GM19239 (cell line): Measurements from ENCODE around the gene SLC8A1.

Experiments
- DNase-seq: peaks from one replicate; pipeline ENCODE4 v3.0.0; 2011; ENCODE audit warnings: low spot score; ENCODE audit not compliant: insufficient read length
- FAIRE-seq: peaks from 2 replicates; lab custom pipeline; 2011; peaks lifted over from hg19 to GRCh38; lab: Jason Lieb, UNC

SLC8A1 gene

GRCh38 chr2:40451918-40452605 is at the start of gene SLC8A1:
TSS of gene SLC8A1 (minus strand) at chr2:40452090.
- FAIRE-seq (no peak), DNase-seq (no peak)

GRCh38 chr2:40499437-40499836 is 47.5 kb upstream of the SLC8A1 start:
- FAIRE-seq (no peak), DNase-seq (no peak)

- DNase-seq, result no peak
- FAIRE-seq, result no peak
Observed at GRCh38 chr2:40497251-40497859, 45.5 kb upstream of the SLC8A1 start.

- DNase-seq, result no peak
- FAIRE-seq, result no peak
Observed at GRCh38 chr2:40489678-40489960, 37.7 kb upstream of the SLC8A1 start.

DNA sequence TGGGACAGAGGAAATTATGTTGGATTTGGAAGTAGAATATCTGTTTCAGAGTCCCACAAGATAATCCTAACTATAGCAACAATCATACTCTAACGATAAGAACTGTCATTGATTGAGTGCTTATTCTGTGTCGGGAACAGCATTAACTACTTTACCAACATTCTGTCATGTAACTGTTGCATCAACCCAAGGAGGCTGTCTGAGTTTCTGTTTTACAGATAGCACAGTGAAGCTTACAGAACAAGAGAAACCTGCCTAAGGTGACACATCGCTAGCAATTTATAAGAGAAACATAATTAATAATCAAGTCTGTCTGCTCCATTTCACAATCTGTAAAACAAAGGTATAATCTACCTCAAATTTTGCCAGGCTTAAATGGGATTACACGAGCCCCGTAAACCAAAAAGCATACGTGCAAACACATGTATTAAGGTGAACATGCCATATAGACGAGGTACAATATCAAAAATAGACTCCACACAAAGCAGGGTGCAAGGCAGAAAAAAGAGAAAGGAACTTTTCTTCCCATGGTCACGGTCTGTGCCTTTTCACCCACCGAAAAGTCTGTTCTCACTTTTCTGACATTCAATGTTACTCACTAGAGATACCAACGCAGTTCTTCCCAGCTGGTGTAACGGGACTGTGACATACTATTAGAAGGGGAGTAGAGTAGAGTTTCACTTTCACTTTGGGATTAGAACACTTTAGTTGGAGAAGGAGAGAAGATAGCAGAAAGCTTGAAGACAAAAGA is 37.2 kb upstream of the SLC8A1 start:
- FAIRE-seq, result no peak
- DNase-seq, result no peak

GRCh38 chr2:40488101-40488601 is 36.3 kb upstream of the SLC8A1 start:
- no peak for FAIRE-seq
- DNase-seq, result no peak

DNA sequence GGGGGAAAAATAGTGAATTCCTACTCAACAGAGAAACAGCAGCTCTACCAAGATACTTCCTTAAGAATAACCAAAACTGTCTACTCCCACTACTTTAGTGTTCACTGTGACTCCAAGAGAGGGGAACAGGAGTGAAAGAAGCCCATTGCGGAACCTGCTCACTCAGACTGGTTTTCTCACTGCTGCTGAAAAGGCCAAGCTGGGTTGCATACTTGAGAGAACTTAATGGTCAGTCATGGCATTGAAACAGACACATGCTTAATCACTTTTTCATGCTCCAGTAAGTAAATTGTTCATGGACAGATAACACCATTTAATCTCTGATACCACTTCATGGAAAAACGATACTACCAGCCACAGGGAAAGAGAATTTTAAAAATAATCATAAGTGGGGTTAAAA is 35.7 kb upstream of the SLC8A1 start:
- no peak for FAIRE-seq
- DNase-seq, result no peak

DNA sequence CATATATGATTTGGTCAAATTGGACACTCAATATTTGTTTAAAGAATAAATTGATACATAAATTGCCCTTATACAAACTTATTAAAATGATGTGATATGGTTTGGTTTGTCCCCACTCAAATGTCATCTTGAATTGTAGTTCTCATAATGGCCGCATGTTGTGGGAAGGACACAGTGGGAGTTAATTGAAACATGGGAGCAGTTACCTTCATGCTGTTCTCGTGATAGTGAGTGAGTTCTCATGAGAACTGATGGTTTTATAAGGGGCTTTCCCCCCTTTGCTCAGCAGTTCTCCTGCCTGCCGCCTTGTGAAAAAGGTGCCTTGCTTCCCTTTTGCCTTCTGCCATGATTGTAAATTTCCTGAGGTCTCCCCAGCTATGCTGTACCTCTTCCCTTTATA is 34.0 kb upstream of the SLC8A1 start:
- FAIRE-seq, result no peak
- no peak for DNase-seq

GRCh38 chr2:40485318-40485717 is 33.4 kb upstream of the SLC8A1 start:
- FAIRE-seq, result no peak

DNA sequence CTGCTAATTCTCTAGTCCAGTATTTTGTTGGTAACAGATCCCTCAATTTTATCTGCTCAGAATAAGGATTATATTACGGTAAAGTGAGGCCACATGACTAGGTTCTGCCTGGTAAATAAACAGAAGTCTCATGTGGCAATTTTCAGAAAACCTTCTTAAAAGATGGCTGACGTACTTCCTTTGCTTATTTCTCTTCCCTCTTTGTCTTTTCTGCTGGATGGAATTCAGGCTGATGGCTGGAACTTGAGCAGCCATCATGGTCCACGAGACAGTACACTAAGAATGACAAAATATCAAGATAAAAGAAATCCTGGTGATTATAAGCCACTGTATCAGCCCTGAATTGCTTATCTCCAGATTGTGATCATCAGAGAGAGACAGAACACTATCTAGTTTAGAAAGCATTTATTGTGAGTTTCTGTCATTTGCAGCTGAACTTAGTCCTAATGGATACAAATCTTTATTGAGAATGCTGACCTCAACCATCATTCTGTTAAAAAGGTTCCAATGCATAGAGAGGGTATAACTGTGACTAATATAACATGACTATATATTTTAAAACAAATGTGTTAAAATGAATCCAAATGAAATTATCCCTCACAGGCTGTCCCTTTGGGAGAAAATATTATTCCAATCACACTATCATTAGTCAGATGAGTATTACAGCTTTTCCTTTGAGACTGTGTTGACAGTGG is 31.8 kb upstream of the SLC8A1 start:
- no peak for FAIRE-seq
- no peak for DNase-seq

More at GRCh38 chr2:40485318-40485717, 33.4 kb upstream of the SLC8A1 start:
- DNase-seq, result no peak

DNA sequence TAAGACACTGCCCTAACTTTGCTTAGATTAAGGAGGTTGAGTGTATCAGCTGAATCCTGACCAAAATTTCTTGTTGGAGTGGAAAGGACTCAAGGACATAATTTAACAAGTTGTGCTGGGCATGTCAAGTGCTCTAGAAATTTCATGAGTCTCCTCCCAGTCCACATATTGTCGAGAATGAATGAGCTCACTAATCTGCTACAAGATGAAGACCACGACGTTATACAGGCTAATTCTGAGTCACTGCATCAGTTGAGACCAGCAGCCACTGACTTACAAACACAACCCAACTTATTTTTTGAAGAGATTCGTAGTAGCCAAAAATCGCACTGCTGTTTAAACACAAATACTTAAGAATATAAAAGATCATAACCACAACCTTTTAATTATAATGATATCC is 28.7 kb upstream of the SLC8A1 start:
- FAIRE-seq, result no peak
- no peak for DNase-seq

GRCh38 chr2:40480073-40480472 is 28.2 kb upstream of the SLC8A1 start:
- no peak for FAIRE-seq

GRCh38 chr2:40477361-40477760 is 25.5 kb upstream of the SLC8A1 start:
- DNase-seq (no peak), FAIRE-seq (no peak)

More at GRCh38 chr2:40480073-40480472, 28.2 kb upstream of the SLC8A1 start:
- DNase-seq, result no peak

DNA sequence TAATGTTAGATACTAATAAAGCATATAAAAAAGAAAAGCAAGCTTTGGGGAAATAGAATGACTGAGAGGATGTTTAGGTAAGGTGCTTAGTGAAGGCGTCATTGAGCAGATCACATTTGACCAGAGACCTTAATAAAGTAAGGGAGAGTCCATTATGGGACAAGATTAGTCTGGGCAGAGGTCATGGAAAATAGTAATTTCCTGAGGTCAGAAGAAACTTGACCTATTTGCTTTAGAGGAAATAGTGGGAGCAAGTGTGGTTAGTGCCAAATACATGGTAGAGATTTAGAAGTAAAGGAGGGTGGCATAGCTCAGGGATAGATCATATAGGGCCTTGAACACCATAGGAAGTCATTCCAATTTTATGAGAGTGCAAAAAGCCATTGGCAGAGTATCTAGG is 24.5 kb upstream of the SLC8A1 start:
- DNase-seq, result no peak
- no peak for FAIRE-seq

DNA sequence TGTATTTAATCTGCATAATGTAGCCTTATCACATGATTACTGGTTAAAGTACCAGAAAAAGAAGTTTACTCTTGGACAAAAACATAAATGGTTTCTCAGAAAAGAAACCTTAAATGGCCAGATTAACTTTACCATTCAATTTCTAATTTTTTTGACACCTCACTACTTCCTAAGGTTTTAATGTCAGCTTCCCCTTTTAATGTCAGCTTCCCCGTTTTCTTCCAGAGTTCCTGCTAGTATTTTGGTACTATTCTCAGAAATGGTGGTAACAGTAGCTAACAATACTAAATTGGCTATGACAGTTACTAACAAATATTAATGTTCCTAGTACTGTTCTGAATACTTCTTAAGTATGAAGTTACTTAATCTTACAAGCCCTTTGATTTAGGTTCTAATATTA is 22.4 kb upstream of the SLC8A1 start:
- DNase-seq (no peak), FAIRE-seq (no peak)

- DNase-seq (no peak), FAIRE-seq (no peak)
Observed at GRCh38 chr2:40471866-40472265, 20.0 kb upstream of the SLC8A1 start.

GRCh38 chr2:40470822-40471813 is 19.2 kb upstream of the SLC8A1 start:
- FAIRE-seq (no peak), DNase-seq (no peak)

DNA sequence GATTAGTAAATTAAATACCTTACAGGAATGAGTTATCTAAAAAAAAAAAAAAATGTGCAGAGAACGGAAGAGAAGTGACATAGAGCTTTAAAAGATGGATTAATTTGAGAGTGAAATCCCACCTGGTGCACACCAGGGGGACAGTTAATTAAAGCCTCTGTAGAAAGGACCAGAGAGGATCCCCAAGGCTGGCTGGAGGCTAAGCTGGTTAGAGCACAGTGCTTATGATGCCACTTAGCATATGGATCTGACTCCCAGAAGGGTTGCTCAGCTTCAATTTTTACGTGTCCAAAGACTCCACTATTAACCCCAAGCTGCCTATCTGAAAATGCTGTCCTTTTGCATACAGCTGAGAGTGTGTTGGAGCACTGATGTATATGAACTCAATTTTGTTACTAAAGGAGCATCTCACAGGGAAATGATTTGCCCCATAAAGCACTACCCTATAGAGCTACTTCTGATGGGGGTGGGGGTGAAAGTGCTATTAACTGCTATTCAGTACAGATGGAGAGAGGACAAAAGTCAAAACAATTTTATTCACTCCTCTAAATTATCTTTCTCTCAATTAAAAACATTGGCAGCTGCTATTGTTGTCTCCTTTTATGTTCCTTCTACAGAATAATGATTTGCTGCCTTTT is 15.2 kb upstream of the SLC8A1 start:
- FAIRE-seq, result no peak

DNA sequence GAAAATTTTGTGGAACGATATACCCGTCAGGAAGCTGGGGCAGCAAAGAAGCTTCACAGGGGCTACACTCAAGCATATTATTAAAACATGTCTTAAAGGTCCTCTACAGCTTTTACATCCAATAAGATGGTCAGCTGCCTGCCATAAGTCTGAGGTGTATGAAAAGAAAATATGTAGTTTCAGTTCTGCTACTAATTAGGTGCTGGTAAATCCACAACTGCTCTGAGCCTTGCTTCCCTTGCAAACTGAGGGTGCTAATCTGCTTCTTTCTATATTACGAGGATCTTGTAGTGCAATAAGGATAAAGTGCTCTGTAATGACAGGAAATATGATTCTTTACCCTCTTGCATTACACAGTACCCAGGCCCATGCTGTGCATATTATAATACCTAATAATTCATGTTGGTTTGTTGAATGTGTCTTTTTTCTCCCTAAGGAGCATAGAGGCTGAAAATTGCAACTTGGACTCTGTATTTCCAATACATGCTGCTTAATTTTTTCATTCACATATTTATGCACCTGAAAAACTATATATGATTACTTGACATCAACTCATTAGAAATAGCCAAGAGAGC is 14.5 kb upstream of the SLC8A1 start:
- no peak for FAIRE-seq
- no peak for DNase-seq

More for the DNA sequence above, 15.2 kb upstream of the SLC8A1 start:
- no peak for DNase-seq
